ENCODE results near the gene BRI3. TPM values are rescaled to one million over a fixed set of nuclear protein-coding genes. Genes with fewer than 3 reads are reported as not detected.

BRI3 gene
- total RNA-seq, 4 donors from 2014 or later, result 23.5 to 51.9 (median 38.0) TPM

GRCh38 chr7:98301693-98302470, 20.4 kb downstream of the BRI3 start:
- H3K36me3 ChIP-seq, result peaks cover 14 to 16% of the 10 kb centered on the region in 2 donors
- 83 to 86% methylated on average over 17 to 20 of the region's 22 CpGs for WGBS, 2 donors
- H3K27ac ChIP-seq, result no peak overlapping the region
- H3K9me3 ChIP-seq, result no peaks in the 10 kb centered on the region
- intact Hi-C loops (cut with DNase I), result no loop called here
- H3K4me3 ChIP-seq (replicated peaks in 1 of 3), result no peak overlapping the region
- H3K4me1 ChIP-seq, result peaks cover 4 to 12% of the 10 kb centered on the region in 2 donors
- DNase-seq, result no peak
- H3K27me3 ChIP-seq, result no peaks in the 10 kb centered on the region
- TF ChIP-seq POLR2A (IDR thresholded peaks at IDR 0.05) (no peak), CTCF (IDR thresholded peaks at IDR 0.05) (no peak)

- Histone ChIP-seq H3K4me1 (no peaks in the 10 kb centered on the region), H3K4me3 (replicated peaks in 1 of 3) (no peak overlapping the region), H3K27me3 (no peaks in the 10 kb centered on the region), H3K27ac (no peak overlapping the region), H3K36me3 (peaks cover 26 to 27% of the 10 kb centered on the region in 2 donors), H3K9me3 (no peaks in the 10 kb centered on the region)
- WGBS, 2 donors, result 85 to 91% methylated on average over 16 to 19 of the region's 19 CpGs
- intact Hi-C loops (cut with DNase I), result no loop called here
- no peak for DNase-seq
- TF ChIP-seq POLR2A (IDR thresholded peaks at IDR 0.05) (no peak), CTCF (IDR thresholded peaks at IDR 0.05) (no peak)
Measured at GRCh38 chr7:98303176-98303865, 21.8 kb downstream of the BRI3 start.

GRCh38 chr7:98303906-98304305, 22.4 kb downstream of the BRI3 start:
- TF ChIP-seq CTCF (IDR thresholded peaks at IDR 0.05) (no peak), POLR2A (IDR thresholded peaks at IDR 0.05) (no peak)
- intact Hi-C loops (cut with DNase I), result no loop called here
- H3K36me3 ChIP-seq, result peaks cover 26 to 28% of the 10 kb centered on the region in 2 donors
- no peak for DNase-seq
- no peak overlapping the region for H3K4me3 ChIP-seq (replicated peaks in 1 of 3)
- H3K9me3 ChIP-seq, result no peaks in the 10 kb centered on the region
- no peak overlapping the region for H3K27ac ChIP-seq
- H3K27me3 ChIP-seq, result no peaks in the 10 kb centered on the region
- 82 to 91% methylated on average over 13 to 15 of the region's 15 CpGs for WGBS, 2 donors
- no peaks in the 10 kb centered on the region for H3K4me1 ChIP-seq

GRCh38 chr7:98305951-98306535, 24.6 kb downstream of the BRI3 start:
- 79 to 82% methylated on average over 22 of the region's 22 CpGs for WGBS, 2 donors
- intact Hi-C loops (cut with DNase I), result no loop called here
- no peak overlapping the region for H3K27ac ChIP-seq
- TF ChIP-seq POLR2A (IDR thresholded peaks at IDR 0.05) (no peak), CTCF (IDR thresholded peaks at IDR 0.05) (no peak)
- no peaks in the 10 kb centered on the region for H3K4me1 ChIP-seq
- DNase-seq, result no peak
- no peak overlapping the region for H3K4me3 ChIP-seq (replicated peaks in 1 of 3)
- H3K36me3 ChIP-seq, result peaks cover 37 to 39% of the 10 kb centered on the region in 2 donors
- H3K27me3 ChIP-seq, result no peaks in the 10 kb centered on the region
- H3K9me3 ChIP-seq, result no peaks in the 10 kb centered on the region
